GM12801 (cell line): ENCODE results near the gene SCMH1.

Experiments
- TF ChIP-seq, protein P1 (sequence below): IDR thresholded peaks from one replicate; pipeline ENCODE4 v1.5.1; 2011; ENCODE audit warnings: control low read depth; ENCODE audit not compliant: insufficient read length; ENCODE audit errors: extremely low read depth

Gene SCMH1

DNA sequence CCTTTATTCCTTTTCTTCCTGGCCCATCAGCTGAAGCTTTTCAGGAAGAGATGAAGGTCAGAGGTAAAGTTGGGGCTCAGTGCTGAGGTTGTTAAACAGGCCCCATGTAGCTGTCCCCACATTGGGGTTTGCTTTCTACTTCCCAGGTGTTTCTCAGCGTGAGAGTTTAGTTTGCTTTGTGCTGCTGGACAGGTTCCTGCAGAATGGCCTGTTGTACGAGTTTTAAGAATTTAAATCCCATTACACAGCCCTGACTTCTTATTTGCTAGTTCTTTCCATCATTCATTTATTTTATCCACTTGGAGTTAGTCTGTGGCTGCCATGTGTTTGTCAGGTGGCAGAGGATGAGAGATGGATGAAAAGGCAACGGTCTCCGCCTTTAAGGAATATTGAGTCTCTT is 243.4 kb downstream of the SCMH1 start:
- TF ChIP-seq, protein P1, sequence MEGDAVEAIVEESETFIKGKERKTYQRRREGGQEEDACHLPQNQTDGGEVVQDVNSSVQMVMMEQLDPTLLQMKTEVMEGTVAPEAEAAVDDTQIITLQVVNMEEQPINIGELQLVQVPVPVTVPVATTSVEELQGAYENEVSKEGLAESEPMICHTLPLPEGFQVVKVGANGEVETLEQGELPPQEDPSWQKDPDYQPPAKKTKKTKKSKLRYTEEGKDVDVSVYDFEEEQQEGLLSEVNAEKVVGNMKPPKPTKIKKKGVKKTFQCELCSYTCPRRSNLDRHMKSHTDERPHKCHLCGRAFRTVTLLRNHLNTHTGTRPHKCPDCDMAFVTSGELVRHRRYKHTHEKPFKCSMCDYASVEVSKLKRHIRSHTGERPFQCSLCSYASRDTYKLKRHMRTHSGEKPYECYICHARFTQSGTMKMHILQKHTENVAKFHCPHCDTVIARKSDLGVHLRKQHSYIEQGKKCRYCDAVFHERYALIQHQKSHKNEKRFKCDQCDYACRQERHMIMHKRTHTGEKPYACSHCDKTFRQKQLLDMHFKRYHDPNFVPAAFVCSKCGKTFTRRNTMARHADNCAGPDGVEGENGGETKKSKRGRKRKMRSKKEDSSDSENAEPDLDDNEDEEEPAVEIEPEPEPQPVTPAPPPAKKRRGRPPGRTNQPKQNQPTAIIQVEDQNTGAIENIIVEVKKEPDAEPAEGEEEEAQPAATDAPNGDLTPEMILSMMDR = no peak

DNA sequence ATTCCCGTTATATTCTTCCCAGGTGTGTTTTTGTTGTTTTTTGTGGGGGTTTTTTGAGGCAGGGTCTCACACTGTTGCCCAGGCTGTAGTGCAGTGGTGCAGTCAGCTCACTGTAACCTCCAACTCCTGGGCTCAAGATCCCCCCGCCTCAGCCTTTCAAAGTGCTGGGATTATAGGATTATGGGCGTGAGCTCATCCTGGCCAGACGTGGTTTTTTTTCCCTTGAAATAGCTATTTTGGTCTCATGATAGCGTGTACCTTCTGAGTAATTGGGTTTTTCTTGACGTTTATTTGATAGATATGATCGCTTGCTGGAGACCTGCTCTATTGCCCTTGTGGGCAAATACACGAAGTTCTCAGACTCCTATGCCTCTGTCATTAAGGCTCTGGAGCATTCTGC is 245.0 kb downstream of the SCMH1 start:
- TF ChIP-seq, protein P1 = no peak

GRCh38 chr1:40989066-40989465 is 253.0 kb downstream of the SCMH1 start:
- TF ChIP-seq, protein P1 = no peak

GRCh38 chr1:40988280-40988679 is 253.8 kb downstream of the SCMH1 start:
- TF ChIP-seq, protein P1 = no peak

GRCh38 chr1:40987439-40988276 is 254.4 kb downstream of the SCMH1 start:
- TF ChIP-seq, protein P1 = no peak

GRCh38 chr1:40986956-40987355 is 255.2 kb downstream of the SCMH1 start:
- TF ChIP-seq, protein P1 = no peak

DNA sequence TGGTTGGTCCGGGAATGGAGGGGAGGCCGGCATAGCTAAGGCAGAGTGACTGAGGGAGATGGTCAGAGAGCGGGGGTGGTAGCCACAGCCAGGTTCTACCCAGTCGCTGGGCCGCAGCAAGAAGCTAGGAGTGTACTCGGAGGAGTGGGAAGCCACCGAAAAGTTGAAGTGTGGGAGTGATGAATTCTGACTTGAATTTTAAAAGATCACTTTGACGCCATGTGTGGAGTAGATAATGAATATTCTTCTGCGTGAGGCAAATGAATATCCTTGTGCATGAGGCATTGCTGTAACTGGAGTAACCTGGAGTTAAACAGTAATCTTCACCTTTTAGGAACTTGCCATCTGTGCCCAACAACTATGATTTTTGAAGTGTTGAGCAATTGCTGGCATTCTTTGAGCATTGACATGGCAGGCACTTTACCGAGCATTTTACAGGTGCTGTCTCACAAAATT is 255.8 kb downstream of the SCMH1 start:
- TF ChIP-seq, protein P1 = no peak
